ENCODE data around the gene VPS11.

DNA sequence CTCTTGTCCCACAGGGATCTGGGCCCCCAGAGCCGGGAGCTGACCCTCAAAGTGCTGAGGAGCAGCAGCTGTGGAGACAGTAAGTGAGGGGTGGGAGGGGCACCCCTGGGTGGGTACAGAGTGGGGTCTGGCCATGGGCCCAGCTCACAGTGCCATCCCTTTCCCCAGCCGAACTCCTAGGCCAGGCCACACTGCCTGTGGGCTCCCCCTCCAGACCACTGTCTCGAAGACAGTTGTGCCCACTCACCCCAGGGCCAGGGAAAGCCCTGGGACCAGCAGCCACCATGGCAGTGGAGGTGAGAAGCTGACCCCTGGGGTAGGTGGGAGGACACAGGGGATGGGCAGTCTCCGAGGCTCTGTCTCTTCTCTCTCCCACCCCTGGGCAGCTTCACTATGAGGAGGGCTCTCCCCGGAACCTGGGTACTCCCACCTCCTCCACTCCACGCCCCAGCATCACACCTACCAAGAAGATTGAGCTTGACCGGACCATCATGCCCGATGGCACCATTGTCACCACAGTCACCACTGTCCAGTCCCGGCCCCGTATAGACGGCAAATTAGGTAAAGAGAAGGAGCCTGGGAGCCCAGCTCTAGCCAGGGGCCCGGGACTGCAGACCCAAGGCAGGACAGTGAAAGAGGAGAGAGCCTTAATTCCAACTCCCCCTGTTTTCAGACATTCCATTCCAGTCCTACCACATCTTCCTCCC, 44.8 kb downstream of the VPS11 start:
- TF ChIP-seq EZH2phosphoT487 (IDR thresholded peaks at IDR 0.05; ENCODE audit: borderline replicate concordance) = no peak
- no peak for TF ChIP-seq CTCF (conservative IDR thresholded peaks at IDR 0.05; ENCODE audit: low read length)
